DND-41 (cell line): ENCODE data around the gene MRPL42.

Experiments used
- ATAC-seq: fragments of 200-7000 bp; cut with Tn5 transposase; 3 replicates; pipeline ENCODE4 v1.9.1; 2021; ENCODE audit warnings: low read depth; ENCODE audit not compliant: insufficient read depth
- DNase-seq: peaks from one replicate; pipeline ENCODE4 v3.0.0-alpha.2; 2020
- H2AFZ ChIP-seq: 2 replicates; pipeline ENCODE4 v1.6.0; 2012; ENCODE audit warnings: low read depth, low read length
- H3K27ac ChIP-seq: 2 replicates; pipeline ENCODE4 v1.5.1; 2012; ENCODE audit warnings: low read length, inconsistent platforms
- H3K27me3 ChIP-seq: fragments of 200-600 bp; sonication (generic); 2 replicates; pipeline ENCODE4 v1.6.0; 2012; ENCODE audit warnings: low read length, mild to moderate bottlenecking, inconsistent platforms; ENCODE audit not compliant: insufficient read depth, poor library complexity
- H3K36me3 ChIP-seq: 2 replicates; pipeline ENCODE4 v1.5.1; 2012; ENCODE audit warnings: low read length, inconsistent platforms; ENCODE audit not compliant: insufficient read depth
- H3K4me1 ChIP-seq: 2 replicates; pipeline ENCODE4 v1.5.1; 2012; ENCODE audit warnings: mild to moderate bottlenecking, low read length; ENCODE audit not compliant: insufficient read depth
- H3K4me2 ChIP-seq: 2 replicates; pipeline ENCODE4 v1.6.0; 2012; ENCODE audit warnings: mild to moderate bottlenecking, moderate library complexity, low read length, inconsistent platforms; ENCODE audit not compliant: insufficient read depth
- H3K4me3 ChIP-seq, 2 experiments: fragments of 200-600 bp in 1 of 2; shearing (Covaris generic) in 1 of 2; 2 replicates each; pipeline ENCODE4 v1.5.1; 2012 to 2016; ENCODE audit warnings: inconsistent platforms in 2 of 2, low read length in 2 of 2, mild to moderate bottlenecking in 2 of 2, low read depth in 1 of 2, moderate library complexity in 1 of 2
- H3K79me2 ChIP-seq: 2 replicates; pipeline ENCODE4 v1.6.0; 2012; ENCODE audit warnings: low read length, inconsistent platforms; ENCODE audit not compliant: insufficient read depth
- H3K9ac ChIP-seq: 2 replicates; pipeline ENCODE4 v1.6.0; 2012; ENCODE audit warnings: low read depth, mild to moderate bottlenecking, inconsistent platforms, low read length, moderate library complexity
- H3K9me3 ChIP-seq: 2 replicates; pipeline ENCODE4 v1.5.1; 2012; ENCODE audit warnings: low read length, moderate library complexity, mild to moderate bottlenecking, inconsistent platforms; ENCODE audit not compliant: insufficient read depth, severe bottlenecking
- H4K20me1 ChIP-seq: 2 replicates; pipeline ENCODE4 v1.6.0; 2012; ENCODE audit warnings: low read length; ENCODE audit not compliant: insufficient read depth
- CTCF ChIP-seq: IDR thresholded peaks from 2 replicates; pipeline ENCODE4 v1.5.1; 2012; ENCODE audit warnings: borderline replicate concordance, low read length, moderate library complexity, mild to moderate bottlenecking; ENCODE audit not compliant: poor library complexity, severe bottlenecking; ENCODE audit errors: extremely low read depth
- EZH2 ChIP-seq: IDR thresholded peaks from 3 replicates; pipeline ENCODE4 v1.6.1; 2012; ENCODE audit warnings: borderline replicate concordance, low read depth, mild to moderate bottlenecking, moderate library complexity, low read length, inconsistent platforms; ENCODE audit not compliant: severe bottlenecking

MRPL42 gene

GRCh38 chr12:93563807-93564538, 96.7 kb downstream of the MRPL42 start:
- H4K20me1 ChIP-seq: 0 out of 2 replicates have a peak, but pooled peaks cover 2% of the 10 kb centered on the region
- peaks cover 14% of the 10 kb centered on the region for H3K79me2 ChIP-seq
- DNase-seq (no peak), ATAC-seq (peak; percentile 48; the same call in 1 of the 3 replicates)
- H2AFZ ChIP-seq: no peak overlapping the region
- no peak overlapping the region for H3K27ac ChIP-seq
- no peak overlapping the region for H3K4me2 ChIP-seq
- TF ChIP-seq CTCF (peak; percentile 28), EZH2 (no peak)
- no peak overlapping the region for H3K4me3 ChIP-seq
- H3K9ac ChIP-seq: no peak overlapping the region
- H3K27me3 ChIP-seq: no peaks in the 10 kb centered on the region
- H3K9me3 ChIP-seq: peaks cover 2% of the 10 kb centered on the region
- H3K36me3 ChIP-seq: peaks cover 66% of the 10 kb centered on the region
- H3K4me1 ChIP-seq: peaks cover 2% of the 10 kb centered on the region; the same call in 1 of the 2 replicates

GRCh38 chr12:93565760-93566159, 98.4 kb downstream of the MRPL42 start:
- Histone ChIP-seq H3K27me3 (no peaks in the 10 kb centered on the region), H3K27ac (no peak overlapping the region), H3K4me2 (no peak overlapping the region), H3K9ac (no peak overlapping the region), H3K9me3 (no peaks in the 10 kb centered on the region), H2AFZ (no peak overlapping the region), H4K20me1 (0 out of 2 replicates have a peak, but pooled peaks cover 2% of the 10 kb centered on the region), H3K4me3 (no peak overlapping the region), H3K4me1 (peaks cover 12% of the 10 kb centered on the region), H3K36me3 (peaks cover 60% of the 10 kb centered on the region), H3K79me2 (peaks cover 26% of the 10 kb centered on the region)
- ATAC-seq (no peak), DNase-seq (no peak)
- no peak for TF ChIP-seq CTCF
- TF ChIP-seq EZH2: no peak
